Measurements from ENCODE around the gene ELOVL5. TPM values are rescaled to one million over a fixed set of nuclear protein-coding genes. Genes with fewer than 3 reads are reported as not detected.

The ELOVL5 gene
- polyA plus RNA-seq, 1 donor from 2014 or later: 31.2 TPM

- Histone ChIP-seq H3K36me3 (ENCODE audit: insufficient read depth, low read length) (no peaks in the 10 kb centered on the region), H3K9ac (ENCODE audit: low read length) (no peak overlapping the region), H2AFZ (ENCODE audit: low read depth, low read length) (no peak overlapping the region), H4K20me1 (ENCODE audit: insufficient read depth) (no peaks in the 10 kb centered on the region), H3K27ac (ENCODE audit: low read length) (no peak overlapping the region), H3K4me2 (ENCODE audit: low read length) (no peak overlapping the region), H3K9me2 (ENCODE audit: insufficient read depth, low read length) (no peaks in the 10 kb centered on the region), H3K9me3 (ENCODE audit: low read length) (no peaks in the 10 kb centered on the region), H3K4me3 (ENCODE audit: low read length) (no peak overlapping the region), H3K79me2 (replicated peaks; ENCODE audit: insufficient read depth, low read length) (peaks cover 63% of the 10 kb centered on the region), H3K27me3 (ENCODE audit: insufficient read depth, low read depth, low read length) (no peaks in the 10 kb centered on the region), H3F3A (ENCODE audit: insufficient read depth, low read length, poor library complexity, severe bottlenecking) (no peaks in the 10 kb centered on the region)
- no peak for TF ChIP-seq REST (IDR thresholded peaks at IDR 0.05; ENCODE audit: borderline replicate concordance)
- no peak for TF ChIP-seq POLR2AphosphoS5 (IDR thresholded peaks at IDR 0.05)
- TF ChIP-seq MXI1 (conservative IDR thresholded peaks at IDR 0.05; ENCODE audit: poor library complexity, severe bottlenecking): no peak
- TF ChIP-seq SMC3 (conservative IDR thresholded peaks at IDR 0.05; ENCODE audit: poor library complexity): no peak
- TF ChIP-seq RAD21 (conservative IDR thresholded peaks at IDR 0.05): no peak
- TF ChIP-seq TAF1 (IDR thresholded peaks at IDR 0.05; ENCODE audit: low read depth): no peak
- no peak for TF ChIP-seq EP300 (conservative IDR thresholded peaks at IDR 0.05; ENCODE audit: poor library complexity, severe bottlenecking)
- TF ChIP-seq CTCF (IDR thresholded peaks at IDR 0.05; ENCODE audit: poor library complexity, severe bottlenecking): no peak
- TF ChIP-seq EZH2 (IDR thresholded peaks at IDR 0.05; ENCODE audit: borderline replicate concordance, insufficient read depth, low read length, poor library complexity, severe bottlenecking): no peak
Measured at GRCh38 chr6:53315086-53315724, 33.5 kb downstream of the ELOVL5 start.

GRCh38 chr6:53313784-53314400 lies 34.9 kb downstream of the ELOVL5 start:
- Histone ChIP-seq H3K79me2 (replicated peaks; ENCODE audit: insufficient read depth, low read length) (peaks cover 60% of the 10 kb centered on the region), H3K27ac (ENCODE audit: low read length) (no peak overlapping the region)

More at GRCh38 chr6:53313784-53314400, 34.9 kb downstream of the ELOVL5 start:
- H3K36me3 ChIP-seq (ENCODE audit: insufficient read depth, low read length): no peaks in the 10 kb centered on the region
- H3K27me3 ChIP-seq (ENCODE audit: insufficient read depth, low read depth, low read length): no peaks in the 10 kb centered on the region
- H4K20me1 ChIP-seq (ENCODE audit: insufficient read depth): no peaks in the 10 kb centered on the region
- H3F3A ChIP-seq (ENCODE audit: insufficient read depth, low read length, poor library complexity, severe bottlenecking): no peaks in the 10 kb centered on the region
- H3K9ac ChIP-seq (ENCODE audit: low read length): no peak overlapping the region
- no peak overlapping the region for H2AFZ ChIP-seq (ENCODE audit: low read depth, low read length)
- H3K9me2 ChIP-seq (ENCODE audit: insufficient read depth, low read length): no peaks in the 10 kb centered on the region
- H3K4me3 ChIP-seq (ENCODE audit: low read length): no peak overlapping the region
- H3K4me2 ChIP-seq (ENCODE audit: low read length): no peak overlapping the region
- H3K9me3 ChIP-seq (ENCODE audit: low read length): no peaks in the 10 kb centered on the region
- no peak for TF ChIP-seq CTCF (IDR thresholded peaks at IDR 0.05; ENCODE audit: poor library complexity, severe bottlenecking)
- no peak for TF ChIP-seq EP300 (conservative IDR thresholded peaks at IDR 0.05; ENCODE audit: poor library complexity, severe bottlenecking)
- TF ChIP-seq MXI1 (conservative IDR thresholded peaks at IDR 0.05; ENCODE audit: poor library complexity, severe bottlenecking): no peak
- TF ChIP-seq REST (IDR thresholded peaks at IDR 0.05; ENCODE audit: borderline replicate concordance): no peak
- TF ChIP-seq SMC3 (conservative IDR thresholded peaks at IDR 0.05; ENCODE audit: poor library complexity): no peak
- no peak for TF ChIP-seq EZH2 (IDR thresholded peaks at IDR 0.05; ENCODE audit: borderline replicate concordance, insufficient read depth, low read length, poor library complexity, severe bottlenecking)
- TF ChIP-seq RAD21 (conservative IDR thresholded peaks at IDR 0.05): no peak
- TF ChIP-seq POLR2AphosphoS5 (IDR thresholded peaks at IDR 0.05): no peak
- no peak for TF ChIP-seq TAF1 (IDR thresholded peaks at IDR 0.05; ENCODE audit: low read depth)

Measured in neural cell (in vitro differentiated cells).